H1 (cell line): Measurements from ENCODE around the gene FAM72B. TPM values are rescaled to one million over a fixed set of nuclear protein-coding genes. Genes with fewer than 3 reads are reported as not detected.
"Not testable (repeated sequence)": the region's sequence is repeated elsewhere in the genome, so short reads cannot be mapped to it uniquely, and the experiment has no call there.

ENCODE experiments used
- CTCF ChIA-PET: fragments of 300-600 bp; sonication (Branson Sonifier 250); formaldehyde crosslinking; loops from one replicate; lab custom pipeline; 2021; ENCODE audit not compliant: partially characterized antibody; lab: Charles Lee
- POLR2A ChIA-PET: fragments of 300-600 bp; sonication (Branson Sonifier 250); formaldehyde crosslinking; loops from one replicate; lab custom pipeline; 2021; ENCODE audit warnings: inconsistent platforms; ENCODE audit not compliant: partially characterized antibody; lab: Charles Lee
- DNase-seq, 2 experiments: peaks; one replicate each; pipeline versions ENCODE4 v3.0.0 to v3.0.0-alpha.2; 2010 to 2022; ENCODE audit warnings: low spot score in 2 of 2, low read depth in 1 of 2, mixed read lengths in 1 of 2
- FAIRE-seq: peaks from 2 replicates; lab custom pipeline; 2011; peaks lifted over from hg19 to GRCh38; lab: Jason Lieb, UNC
- H2AFZ ChIP-seq: 2 replicates; pipeline ENCODE4 v1.8.1; 2012; ENCODE audit warnings: low read length, inconsistent platforms
- H2AK5ac ChIP-seq: 2 replicates; pipeline ENCODE4 v1.6.1; 2013; ENCODE audit warnings: low read depth, low read length
- H2BK120ac ChIP-seq: replicated peaks from 2 replicates; pipeline ENCODE3; 2013; ENCODE audit warnings: low read depth, low read length, inconsistent platforms
- H2BK12ac ChIP-seq: 2 replicates; pipeline ENCODE4 v1.6.1; 2013; ENCODE audit warnings: low read depth, low read length
- H2BK15ac ChIP-seq: 2 replicates; pipeline ENCODE4 v1.6.1; 2013; ENCODE audit warnings: low read length
- H2BK20ac ChIP-seq: 2 replicates; pipeline ENCODE4 v1.6.1; 2013; ENCODE audit warnings: low read length
- H2BK5ac ChIP-seq: 2 replicates; pipeline ENCODE4 v1.6.1; 2013; ENCODE audit warnings: low read depth, low read length
- H3K14ac ChIP-seq: 2 replicates; pipeline ENCODE4 v1.6.1; 2013; ENCODE audit warnings: inconsistent platforms; ENCODE audit not compliant: insufficient read length
- H3K18ac ChIP-seq: 2 replicates; pipeline ENCODE4 v1.6.1; 2013; ENCODE audit warnings: low read length; ENCODE audit errors: extremely low read depth
- H3K23ac ChIP-seq: 2 replicates; pipeline ENCODE4 v1.6.1; 2013; ENCODE audit warnings: inconsistent platforms; ENCODE audit not compliant: insufficient read length
- H3K23me2 ChIP-seq: 2 replicates; pipeline ENCODE4 v1.6.1; 2013; ENCODE audit warnings: low read depth, low read length
- H3K27ac ChIP-seq: 2 replicates; pipeline ENCODE4 v1.6.1; 2011; ENCODE audit warnings: low read depth, low read length, inconsistent platforms
- H3K27me3 ChIP-seq, 4 experiments: replicated peaks in 1 of 4; 1 replicate in 1 of 4; 2 replicates in 3 of 4; pipeline versions ENCODE4 v1.6.1 to v1.8.1; 2011 to 2013; ENCODE audit warnings: low read length in 3 of 4, mild to moderate bottlenecking in 3 of 4, inconsistent platforms in 2 of 4, mixed read lengths in 2 of 4, moderate library complexity in 1 of 4; ENCODE audit not compliant: control insufficient read depth in 3 of 4, insufficient read depth in 3 of 4; ENCODE audit errors: extremely low read depth in 1 of 4
- H3K36me3 ChIP-seq, 4 experiments: 2 replicates each; pipeline versions ENCODE4 v1.6.1 to v1.8.1; 2011 to 2013; ENCODE audit warnings: mild to moderate bottlenecking in 4 of 4, low read length in 3 of 4, moderate library complexity in 2 of 4, control low read depth in 1 of 4, inconsistent platforms in 1 of 4; ENCODE audit not compliant: insufficient read depth in 4 of 4, control insufficient read depth in 2 of 4
- H3K4ac ChIP-seq: replicated peaks from 2 replicates; pipeline ENCODE3; 2013; ENCODE audit warnings: low read length, low read depth, mixed read lengths, inconsistent platforms; ENCODE audit not compliant: insufficient read length
- H3K4me1 ChIP-seq, 4 experiments: replicated peaks in 1 of 4; 1 replicate in 1 of 4; 2 replicates in 3 of 4; pipeline versions ENCODE4 v1.6.1 to v1.8.1; 2011 to 2013; ENCODE audit warnings: low read length in 3 of 4, inconsistent platforms in 2 of 4, mixed read lengths in 1 of 4; ENCODE audit not compliant: insufficient read depth in 4 of 4, control insufficient read depth in 3 of 4
- H3K4me2 ChIP-seq, 2 experiments: 2 replicates each; pipeline versions ENCODE4 v1.6.1 to v1.8.1; 2011 to 2013; ENCODE audit warnings: low read depth in 2 of 2, low read length in 2 of 2, control low read depth in 1 of 2, inconsistent platforms in 1 of 2, mild to moderate bottlenecking in 1 of 2; ENCODE audit not compliant: insufficient read depth in 1 of 2
- H3K4me3 ChIP-seq, 4 experiments: fragments of 200-600, 300-600 bp in 1 of 4; sonication (generic), shearing (Covaris generic), sonication (Bioruptor Twin) in 1 of 4; 2 replicates each; pipeline versions ENCODE4 v1.5.1 to v1.8.1; 2011 to 2016; ENCODE audit warnings: low read length in 4 of 4, low read depth in 3 of 4, control low read depth in 2 of 4, inconsistent platforms in 2 of 4, mild to moderate bottlenecking in 2 of 4, mixed read lengths in 1 of 4, moderate library complexity in 1 of 4; ENCODE audit not compliant: insufficient read depth in 2 of 4; ENCODE audit errors: extremely low read depth in 1 of 4
- H3K56ac ChIP-seq: replicated peaks from 2 replicates; pipeline ENCODE3; 2013; ENCODE audit warnings: low read depth, mild to moderate bottlenecking, mixed read lengths, low read length, inconsistent platforms; ENCODE audit not compliant: insufficient read length
- H3K79me1 ChIP-seq: 2 replicates; pipeline ENCODE4 v1.6.1; 2013; ENCODE audit warnings: low read depth, low read length, control low read depth
- H3K79me2 ChIP-seq, 2 experiments: 2 replicates each; pipeline versions ENCODE4 v1.6.1 to v1.8.1; 2012 to 2013; ENCODE audit warnings: low read length in 2 of 2, mild to moderate bottlenecking in 2 of 2, inconsistent platforms in 1 of 2; ENCODE audit not compliant: insufficient read depth in 2 of 2, control insufficient read depth in 1 of 2
- H3K9ac ChIP-seq, 4 experiments: replicated peaks in 1 of 4; 1 replicate in 1 of 4; 2 replicates in 3 of 4; pipeline versions ENCODE4 v1.6.1 to v1.8.1; 2011 to 2013; ENCODE audit warnings: low read depth in 3 of 4, low read length in 3 of 4, control low read depth in 2 of 4, mild to moderate bottlenecking in 2 of 4, moderate library complexity in 2 of 4, inconsistent platforms in 1 of 4; ENCODE audit errors: extremely low read depth in 1 of 4
- H3K9me3 ChIP-seq, 2 experiments: 2 replicates each; pipeline versions ENCODE4 v1.6.1 to v1.8.1; 2012 to 2013; ENCODE audit warnings: mild to moderate bottlenecking in 2 of 2, moderate library complexity in 2 of 2, control low read depth in 1 of 2, inconsistent platforms in 1 of 2, low read depth in 1 of 2, low read length in 1 of 2, mixed read lengths in 1 of 2; ENCODE audit not compliant: insufficient read depth in 2 of 2
- H4K20me1 ChIP-seq, 2 experiments: replicated peaks in 1 of 2; 2 replicates each; pipeline versions ENCODE3 to v1.8.1; 2011 to 2013; ENCODE audit warnings: inconsistent platforms in 2 of 2, low read length in 2 of 2, mild to moderate bottlenecking in 1 of 2; ENCODE audit not compliant: insufficient read depth in 2 of 2, control insufficient read depth in 1 of 2
- H4K5ac ChIP-seq: 2 replicates; pipeline ENCODE4 v1.6.1; 2013; ENCODE audit warnings: low read length, low read depth, mixed read lengths, inconsistent platforms; ENCODE audit not compliant: insufficient read length
- H4K8ac ChIP-seq: 2 replicates; pipeline ENCODE4 v1.8.0; 2013; ENCODE audit warnings: mild to moderate bottlenecking, moderate library complexity, low read length, inconsistent platforms; ENCODE audit not compliant: insufficient read depth; ENCODE audit errors: extremely low read depth
- H4K91ac ChIP-seq: replicated peaks from 2 replicates; pipeline ENCODE3; 2013; ENCODE audit warnings: low read length, mixed read lengths, inconsistent platforms; ENCODE audit not compliant: insufficient read length
- WGBS, 2 experiments: shearing (Covaris generic) in 1 of 2; methylation state at CpG; one replicate each; pipeline versions ENCODE4 v1.1.6 to v1.1.7; 2013 to 2015; ENCODE audit warnings: low lambda C conversion rate in 2 of 2, mixed read lengths in 2 of 2, inconsistent platforms in 1 of 2, low coverage in 1 of 2, missing lambda C conversion rate in 1 of 2; ENCODE audit not compliant: insufficient replicate concordance in 2 of 2, insufficient coverage in 1 of 2, insufficient read length in 1 of 2; ENCODE audit errors: extremely low coverage in 1 of 2, missing lambda C conversion rate in 1 of 2; 5-methylcytosine and 5-hydroxymethylcytosine counted together
- polyA plus RNA-seq, 7 experiments: library from polyadenylated mRNA; depleted of rRNA in 3 of 7; stranded (reverse) in 5 of 7; unstranded in 2 of 7; fragments of >200 nt in 5 of 7; fragments of 200-250 nt in 2 of 7; gene quantifications; 1 replicate in 5 of 7; 2 replicates in 1 of 7; 4 replicates in 1 of 7; pipeline versions ENCODE4 v1.2.1 to v1.2.3, GENCODE V29; 2011 to 2013; ENCODE audit warnings: missing spikeins in 2 of 7, mixed read lengths in 2 of 7
- total RNA-seq: library from RNA; stranded (reverse); fragmentation: NEBNext Ultra II Directional; extraction: Animal tissue kit (Norgen Biotek cat#: 25700); gene quantifications from 2 replicates; pipeline ENCODE4 v1.2.1, GENCODE V29; 2021

FAM72B gene
- total and polyA plus RNA-seq, 2 of the 8 experiments (the other 6 are each of a cell fraction or from before 2014, with no cell fraction given), result 7.7 to 20.7 TPM

DNA sequence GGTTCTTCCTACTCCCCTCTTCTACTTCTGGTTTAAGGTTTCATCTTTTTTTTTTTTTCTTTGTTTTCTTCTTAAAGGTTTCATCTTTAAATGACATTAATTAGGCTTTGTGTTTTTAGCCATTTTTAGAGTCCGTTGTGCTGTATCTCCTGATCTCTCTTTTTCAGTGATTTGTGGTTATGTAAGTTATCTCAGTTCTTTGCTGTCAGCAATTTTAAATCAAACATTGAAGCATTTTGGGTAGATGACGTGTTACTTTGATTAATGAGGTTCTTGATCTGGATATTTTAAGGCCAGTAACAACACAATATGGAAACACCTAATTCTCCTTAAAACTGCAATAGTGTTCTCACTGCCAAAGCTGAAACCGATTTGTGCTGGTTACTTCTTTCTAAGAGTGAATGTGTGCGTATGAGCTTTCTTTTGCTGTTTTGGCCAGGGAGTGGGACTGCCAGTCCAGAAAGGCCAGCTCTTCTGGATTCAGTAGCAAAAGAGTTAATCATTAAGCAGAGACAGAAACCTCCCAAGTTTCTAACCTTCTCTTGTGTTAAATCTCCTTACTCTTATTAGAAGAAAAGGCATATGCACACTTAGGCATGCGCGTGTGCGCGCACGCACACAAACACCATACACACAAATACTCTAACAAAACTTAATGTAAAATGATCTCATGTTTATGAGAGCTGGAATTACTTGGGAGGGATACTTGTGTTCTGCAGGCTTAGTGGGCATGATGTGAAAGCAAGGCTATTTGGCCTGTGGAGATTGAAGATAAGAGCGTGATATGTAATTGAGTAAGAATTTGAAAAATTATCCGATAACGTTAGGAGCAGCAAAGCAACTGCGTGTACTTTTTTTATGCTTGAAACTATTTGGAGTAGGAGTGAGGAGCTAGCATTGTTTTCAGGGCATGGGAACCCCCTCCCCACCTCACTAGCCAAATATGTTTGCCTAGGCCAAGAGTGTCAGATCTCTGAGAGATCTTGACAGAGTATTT lies 17.1 kb upstream of the FAM72B start:
- H2BK12ac ChIP-seq, H3K4me3 ChIP-seq, H4K8ac ChIP-seq, H3K9me3 ChIP-seq, POLR2A ChIA-PET, H3K27ac ChIP-seq, H3K23me2 ChIP-seq, H3K4me1 ChIP-seq, H2AK5ac ChIP-seq, H3K9ac ChIP-seq, H3K56ac ChIP-seq, H2BK120ac ChIP-seq, H3K23ac ChIP-seq, H3K18ac ChIP-seq, H4K5ac ChIP-seq, H4K91ac ChIP-seq, H3K36me3 ChIP-seq, DNase-seq, H3K79me1 ChIP-seq, H3K27me3 ChIP-seq, CTCF ChIA-PET, H3K14ac ChIP-seq, H2BK15ac ChIP-seq, H3K79me2 ChIP-seq, H3K4me2 ChIP-seq, H4K20me1 ChIP-seq, H2BK5ac ChIP-seq, H2BK20ac ChIP-seq, FAIRE-seq, H3K4ac ChIP-seq, H2AFZ ChIP-seq: not testable (repeated sequence)
- WGBS, 2 experiments, result 96% methylated on average over 9 of the region's 13 CpGs; no CpG with 5 or more reads in 1 of the 2 experiments
